NCI-H226 (cell line): ENCODE measurements around the gene KMT2C.
"Not testable (repeated sequence)": the region's sequence is repeated elsewhere in the genome, so short reads cannot be mapped to it uniquely, and the experiment has no call there.

Experiments used
- DNase-seq: peaks from one replicate; pipeline ENCODE4 v3.0.0-alpha.2; 2015

KMT2C gene

DNA sequence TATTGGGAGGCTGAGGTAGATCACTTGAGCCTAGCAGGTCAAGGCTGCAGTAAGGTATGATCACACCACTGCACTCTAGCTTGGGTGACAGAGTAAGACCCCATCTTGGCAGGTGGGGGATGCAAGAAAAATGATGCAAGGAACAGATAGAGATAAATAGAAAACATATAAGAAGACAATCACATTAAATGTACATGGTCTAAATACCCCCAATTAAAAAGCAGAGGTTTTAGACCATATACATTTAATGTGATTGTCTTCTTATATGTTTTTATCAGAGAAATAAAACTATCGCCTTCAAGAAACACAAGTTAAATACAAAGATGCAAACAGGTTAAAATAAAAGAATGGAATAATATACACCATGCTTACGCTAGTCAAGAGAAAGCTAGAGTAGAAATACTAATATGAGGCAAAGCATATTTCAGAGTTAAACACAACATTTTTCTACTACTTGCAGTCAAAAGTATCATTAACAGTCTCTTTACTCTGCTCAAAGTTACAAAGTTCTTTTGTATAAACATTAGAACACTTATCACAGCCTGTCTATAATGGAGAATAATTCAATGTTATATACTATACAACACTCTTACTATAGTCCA lies 136.2 kb downstream of the KMT2C start:
- not testable (repeated sequence) for DNase-seq

GRCh38 chr7:152292897-152293296 lies 142.9 kb downstream of the KMT2C start:
- DNase-seq = no peak

DNA sequence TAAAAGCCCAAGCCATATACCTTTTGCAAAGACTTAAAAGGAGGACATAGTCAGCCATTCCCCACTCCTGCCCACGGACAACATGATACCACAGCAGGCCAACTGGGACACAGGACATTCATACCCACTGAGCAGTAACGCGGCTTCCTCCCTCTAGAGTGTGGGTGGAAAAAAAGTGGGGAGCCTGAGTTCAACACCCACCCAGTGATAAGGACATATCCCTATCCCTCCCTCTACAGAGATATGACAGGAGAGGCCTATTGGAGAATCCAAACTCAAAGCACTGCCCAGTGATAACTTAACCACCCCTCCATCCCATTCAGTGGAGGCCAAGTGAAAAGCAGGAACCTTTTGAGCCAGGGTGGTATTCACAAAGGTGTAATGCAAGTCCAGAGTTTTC lies 148.8 kb downstream of the KMT2C start:
- not testable (repeated sequence) for DNase-seq

GRCh38 chr7:152286219-152286618 lies 149.6 kb downstream of the KMT2C start:
- DNase-seq = not testable (repeated sequence)

- DNase-seq = not testable (repeated sequence)
These were observed 150.8 kb downstream of the KMT2C start for GRCh38 chr7:152284998-152285397.

GRCh38 chr7:152277687-152278086 lies 158.1 kb downstream of the KMT2C start:
- not testable (repeated sequence) for DNase-seq

GRCh38 chr7:152270427-152270826 lies 165.4 kb downstream of the KMT2C start:
- peak; percentile 70 for DNase-seq

- DNase-seq = not testable (repeated sequence)
These were observed 168.9 kb downstream of the KMT2C start for GRCh38 chr7:152266859-152267258.

DNA sequence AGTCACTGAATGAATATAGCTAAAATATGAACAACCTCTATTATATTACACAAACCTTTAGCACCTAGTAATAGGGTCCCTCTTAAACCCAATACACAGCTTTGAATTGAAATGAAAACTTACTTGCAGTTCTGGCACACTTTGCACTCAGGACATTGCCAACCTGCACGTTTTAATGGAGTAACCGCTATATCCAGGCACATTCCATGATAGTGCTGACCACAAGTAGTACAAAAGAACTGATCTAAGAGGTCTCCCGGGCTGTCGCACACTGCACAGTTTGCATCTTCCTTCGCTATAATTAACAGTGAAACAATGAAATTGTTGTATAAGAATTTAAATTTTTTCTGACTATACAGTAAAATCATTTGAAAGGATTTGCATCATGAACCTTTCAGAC lies 170.9 kb downstream of the KMT2C start:
- not testable (repeated sequence) for DNase-seq

DNA sequence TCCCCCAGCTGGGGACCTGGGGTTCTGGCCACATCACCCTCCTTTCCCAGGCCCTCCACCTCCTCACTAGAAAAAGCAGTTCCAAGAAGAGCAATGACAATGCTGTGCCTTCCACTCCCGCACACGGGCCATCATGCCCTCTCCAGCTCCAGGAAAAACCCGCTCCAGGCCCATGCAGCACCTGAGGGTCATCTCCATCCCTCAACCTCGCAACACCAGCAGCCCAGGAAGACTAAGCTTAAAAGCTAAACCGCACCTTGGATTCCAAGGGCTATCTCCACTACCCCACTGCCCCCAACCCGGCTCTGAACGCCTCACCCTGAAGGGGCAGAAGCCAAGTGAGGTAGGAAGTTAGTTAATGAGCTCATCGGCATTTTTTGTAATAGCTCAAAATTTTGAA lies 173.7 kb downstream of the KMT2C start:
- not testable (repeated sequence) for DNase-seq

GRCh38 chr7:152259645-152260044 lies 176.2 kb downstream of the KMT2C start:
- not testable (repeated sequence) for DNase-seq

- not testable (repeated sequence) for DNase-seq
These were observed 188.0 kb downstream of the KMT2C start for GRCh38 chr7:152247851-152248250.

GRCh38 chr7:152245417-152245816 lies 190.4 kb downstream of the KMT2C start:
- not testable (repeated sequence) for DNase-seq

DNA sequence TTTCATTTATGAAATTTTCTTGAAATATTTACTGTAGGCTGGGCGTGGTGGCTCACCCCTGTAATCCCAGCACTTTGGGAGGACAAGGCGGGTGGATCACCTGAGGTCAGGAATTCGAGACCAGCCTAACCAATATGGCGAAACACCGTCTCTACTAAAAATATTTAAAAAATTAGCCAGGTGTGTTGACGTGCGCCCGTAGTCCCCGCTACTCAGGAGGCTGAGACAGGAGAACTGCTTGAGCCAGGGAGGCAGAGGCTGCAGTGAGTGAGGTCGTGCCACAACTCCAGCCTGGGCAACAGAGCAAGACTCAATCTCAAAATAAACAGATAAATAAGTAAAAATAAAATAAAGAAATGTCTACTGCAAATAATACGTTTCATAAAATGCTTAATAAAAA lies 192.3 kb downstream of the KMT2C start:
- not testable (repeated sequence) for DNase-seq

GRCh38 chr7:152241301-152241700 lies 194.5 kb downstream of the KMT2C start:
- DNase-seq = not testable (repeated sequence)

GRCh38 chr7:152236306-152236705 lies 199.5 kb downstream of the KMT2C start:
- DNase-seq = not testable (repeated sequence)

DNA sequence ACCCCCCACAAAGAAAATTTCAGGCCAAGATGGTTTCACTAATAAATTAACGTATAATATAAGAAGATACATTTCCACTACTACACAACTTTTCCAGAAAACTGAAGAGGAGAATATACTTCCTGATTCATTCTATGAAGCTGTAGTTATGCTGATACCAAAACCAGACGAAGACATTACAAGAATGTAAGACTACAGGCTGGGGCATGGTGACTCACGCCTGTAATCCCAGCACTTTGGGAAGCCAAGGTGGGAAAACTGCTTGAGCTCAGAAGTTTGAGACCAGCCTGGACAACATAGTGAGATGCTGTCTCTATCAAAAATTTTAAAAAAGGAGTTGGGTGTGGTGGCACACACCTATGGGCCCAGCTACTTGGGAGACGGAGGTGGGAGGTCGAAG lies 201.4 kb downstream of the KMT2C start:
- DNase-seq = peak; percentile 3

GRCh38 chr7:152231089-152231488 lies 204.7 kb downstream of the KMT2C start:
- DNase-seq = no peak

GRCh38 chr7:152219556-152219955 lies 216.2 kb downstream of the KMT2C start:
- DNase-seq = not testable (repeated sequence)

DNA sequence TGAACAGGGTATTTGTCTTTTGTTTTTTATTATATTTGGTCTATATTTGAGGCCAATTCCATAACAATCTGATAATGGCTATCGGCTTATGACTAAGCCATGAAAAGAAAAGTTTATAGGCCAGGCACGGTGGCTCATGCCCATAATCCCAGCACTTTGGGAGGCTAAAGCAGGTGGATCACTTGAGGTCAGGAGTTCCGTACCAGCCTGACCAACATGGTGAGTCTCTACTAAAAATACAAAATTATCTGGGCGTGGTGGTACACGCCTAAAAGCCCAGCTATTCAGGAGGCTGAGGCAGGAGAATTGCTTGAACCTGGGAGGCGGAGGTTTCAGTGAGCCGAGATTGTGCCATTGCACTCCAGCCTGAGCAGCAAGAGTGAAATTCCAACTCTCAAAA lies 227.0 kb downstream of the KMT2C start:
- DNase-seq = not testable (repeated sequence)

GRCh38 chr7:152204417-152204816 lies 231.4 kb downstream of the KMT2C start:
- DNase-seq = not testable (repeated sequence)

GRCh38 chr7:152203095-152203494 lies 232.7 kb downstream of the KMT2C start:
- DNase-seq = no peak

DNA sequence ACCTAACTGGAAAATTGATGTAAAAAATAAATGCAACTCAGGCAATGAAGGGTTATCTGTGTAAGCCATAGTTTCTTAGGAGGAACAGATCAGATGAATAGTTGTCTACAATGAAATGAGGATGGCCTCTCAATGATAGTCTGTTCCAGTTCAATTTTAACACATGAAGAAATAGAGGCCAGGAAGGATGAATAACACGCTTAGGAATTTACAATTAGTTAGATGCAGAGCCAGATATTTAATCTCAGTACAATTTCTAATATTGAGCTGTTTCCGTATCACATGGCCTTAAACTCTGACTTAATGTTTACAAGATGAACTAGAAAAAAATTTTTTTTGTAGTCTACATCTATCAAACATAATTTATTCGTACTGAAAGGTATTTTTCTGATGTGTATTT lies 233.7 kb downstream of the KMT2C start:
- DNase-seq = no peak

- no peak for DNase-seq
These were observed 235.4 kb downstream of the KMT2C start for GRCh38 chr7:152200395-152200794.

GRCh38 chr7:152196391-152196790 lies 239.4 kb downstream of the KMT2C start:
- no peak for DNase-seq
